Measurements from ENCODE around the gene SIGLEC10. TPM values are rescaled to one million over a fixed set of nuclear protein-coding genes. Genes with fewer than 3 reads are reported as not detected.
A peak's percentile ranks its signal among the peaks of the same experiment; 100 is the strongest.

The SIGLEC10 gene
- total and polyA plus RNA-seq, 9 of the 15 experiments (the other 6 are each of a cell fraction or from before 2014, with no cell fraction given): 0.10 to 1.8 (median 0.82) TPM

GRCh38 chr19:51366389-51367254 is 50.8 kb downstream of the SIGLEC10 start (continued):
- TF ChIP-seq, protein P1, sequence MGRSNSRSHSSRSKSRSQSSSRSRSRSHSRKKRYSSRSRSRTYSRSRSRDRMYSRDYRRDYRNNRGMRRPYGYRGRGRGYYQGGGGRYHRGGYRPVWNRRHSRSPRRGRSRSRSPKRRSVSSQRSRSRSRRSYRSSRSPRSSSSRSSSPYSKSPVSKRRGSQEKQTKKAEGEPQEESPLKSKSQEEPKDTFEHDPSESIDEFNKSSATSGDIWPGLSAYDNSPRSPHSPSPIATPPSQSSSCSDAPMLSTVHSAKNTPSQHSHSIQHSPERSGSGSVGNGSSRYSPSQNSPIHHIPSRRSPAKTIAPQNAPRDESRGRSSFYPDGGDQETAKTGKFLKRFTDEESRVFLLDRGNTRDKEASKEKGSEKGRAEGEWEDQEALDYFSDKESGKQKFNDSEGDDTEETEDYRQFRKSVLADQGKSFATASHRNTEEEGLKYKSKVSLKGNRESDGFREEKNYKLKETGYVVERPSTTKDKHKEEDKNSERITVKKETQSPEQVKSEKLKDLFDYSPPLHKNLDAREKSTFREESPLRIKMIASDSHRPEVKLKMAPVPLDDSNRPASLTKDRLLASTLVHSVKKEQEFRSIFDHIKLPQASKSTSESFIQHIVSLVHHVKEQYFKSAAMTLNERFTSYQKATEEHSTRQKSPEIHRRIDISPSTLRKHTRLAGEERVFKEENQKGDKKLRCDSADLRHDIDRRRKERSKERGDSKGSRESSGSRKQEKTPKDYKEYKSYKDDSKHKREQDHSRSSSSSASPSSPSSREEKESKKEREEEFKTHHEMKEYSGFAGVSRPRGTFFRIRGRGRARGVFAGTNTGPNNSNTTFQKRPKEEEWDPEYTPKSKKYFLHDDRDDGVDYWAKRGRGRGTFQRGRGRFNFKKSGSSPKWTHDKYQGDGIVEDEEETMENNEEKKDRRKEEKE (IDR thresholded peaks at IDR 0.05; ENCODE audit: borderline replicate concordance in 1 of 2, control insufficient read depth in 1 of 2, low read depth in 2 of 2, low read length in 1 of 2): no peak
- TF ChIP-seq RFX5 (IDR thresholded peaks at IDR 0.05; ENCODE audit: low read depth, low read length) (no peak), CXXC5 (CRISPR knock-in tag; IDR thresholded peaks at IDR 0.05) (no peak), MYNN (IDR thresholded peaks at IDR 0.05) (0 out of 2 replicates have a peak, but pooled peaks have one; percentile 30), MYNN (CRISPR knock-in tag; IDR thresholded peaks at IDR 0.05) (no peak), NRF1 (conservative IDR thresholded peaks at IDR 0.05 in 1 of 2, IDR thresholded peaks at IDR 0.05 in 1 of 2) (peak; percentile 89 to 90), ZNF316 (IDR thresholded peaks at IDR 0.05) (peak; percentile 26; the same call in 1 of the 2 replicates), TRIM24 (IDR thresholded peaks at IDR 0.05) (peak; percentile 8 to 62; a peak in 2 of 4 replicates), NCOA4 (IDR thresholded peaks at IDR 0.05; ENCODE audit: partially characterized antibody) (peak; percentile 14), POLR2AphosphoS5 (IDR thresholded peaks at IDR 0.05; ENCODE audit: control insufficient read depth, insufficient read depth, low read depth, low read length) (peak; percentile 94), PCBP1 (IDR thresholded peaks at IDR 0.05; ENCODE audit: low read depth, low read length, poor library complexity, severe bottlenecking) (no peak), KLF10 (CRISPR knock-in tag; IDR thresholded peaks at IDR 0.05) (no peak), FOXJ2 (tag; IDR thresholded peaks at IDR 0.05) (no peak), ZNF668 (CRISPR knock-in tag; IDR thresholded peaks at IDR 0.05) (no peak), THRAP3 (IDR thresholded peaks at IDR 0.05; ENCODE audit: borderline replicate concordance) (peak; percentile 92), XRCC4 (IDR thresholded peaks at IDR 0.05; ENCODE audit: extremely low read depth, insufficient read depth, insufficient read length) (no peak), KAT8 (IDR thresholded peaks at IDR 0.05; ENCODE audit: low read depth) (no peak), CREBBP (IDR thresholded peaks at IDR 0.05; ENCODE audit: low read depth, low read length) (no peak)
- TF ChIP-seq, protein P2, sequence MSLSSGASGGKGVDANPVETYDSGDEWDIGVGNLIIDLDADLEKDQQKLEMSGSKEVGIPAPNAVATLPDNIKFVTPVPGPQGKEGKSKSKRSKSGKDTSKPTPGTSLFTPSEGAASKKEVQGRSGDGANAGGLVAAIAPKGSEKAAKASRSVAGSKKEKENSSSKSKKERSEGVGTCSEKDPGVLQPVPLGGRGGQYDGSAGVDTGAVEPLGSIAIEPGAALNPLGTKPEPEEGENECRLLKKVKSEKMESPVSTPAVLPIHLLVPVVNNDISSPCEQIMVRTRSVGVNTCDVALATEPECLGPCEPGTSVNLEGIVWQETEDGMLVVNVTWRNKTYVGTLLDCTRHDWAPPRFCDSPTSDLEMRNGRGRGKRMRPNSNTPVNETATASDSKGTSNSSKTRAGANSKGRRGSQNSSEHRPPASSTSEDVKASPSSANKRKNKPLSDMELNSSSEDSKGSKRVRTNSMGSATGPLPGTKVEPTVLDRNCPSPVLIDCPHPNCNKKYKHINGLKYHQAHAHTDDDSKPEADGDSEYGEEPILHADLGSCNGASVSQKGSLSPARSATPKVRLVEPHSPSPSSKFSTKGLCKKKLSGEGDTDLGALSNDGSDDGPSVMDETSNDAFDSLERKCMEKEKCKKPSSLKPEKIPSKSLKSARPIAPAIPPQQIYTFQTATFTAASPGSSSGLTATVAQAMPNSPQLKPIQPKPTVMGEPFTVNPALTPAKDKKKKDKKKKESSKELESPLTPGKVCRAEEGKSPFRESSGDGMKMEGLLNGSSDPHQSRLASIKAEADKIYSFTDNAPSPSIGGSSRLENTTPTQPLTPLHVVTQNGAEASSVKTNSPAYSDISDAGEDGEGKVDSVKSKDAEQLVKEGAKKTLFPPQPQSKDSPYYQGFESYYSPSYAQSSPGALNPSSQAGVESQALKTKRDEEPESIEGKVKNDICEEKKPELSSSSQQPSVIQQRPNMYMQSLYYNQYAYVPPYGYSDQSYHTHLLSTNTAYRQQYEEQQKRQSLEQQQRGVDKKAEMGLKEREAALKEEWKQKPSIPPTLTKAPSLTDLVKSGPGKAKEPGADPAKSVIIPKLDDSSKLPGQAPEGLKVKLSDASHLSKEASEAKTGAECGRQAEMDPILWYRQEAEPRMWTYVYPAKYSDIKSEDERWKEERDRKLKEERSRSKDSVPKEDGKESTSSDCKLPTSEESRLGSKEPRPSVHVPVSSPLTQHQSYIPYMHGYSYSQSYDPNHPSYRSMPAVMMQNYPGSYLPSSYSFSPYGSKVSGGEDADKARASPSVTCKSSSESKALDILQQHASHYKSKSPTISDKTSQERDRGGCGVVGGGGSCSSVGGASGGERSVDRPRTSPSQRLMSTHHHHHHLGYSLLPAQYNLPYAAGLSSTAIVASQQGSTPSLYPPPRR (CRISPR knock-in tag; IDR thresholded peaks at IDR 0.05; ENCODE audit: borderline replicate concordance): 0 out of 2 replicates have a peak, but pooled peaks have one; percentile 29
- TF ChIP-seq, protein P3, sequence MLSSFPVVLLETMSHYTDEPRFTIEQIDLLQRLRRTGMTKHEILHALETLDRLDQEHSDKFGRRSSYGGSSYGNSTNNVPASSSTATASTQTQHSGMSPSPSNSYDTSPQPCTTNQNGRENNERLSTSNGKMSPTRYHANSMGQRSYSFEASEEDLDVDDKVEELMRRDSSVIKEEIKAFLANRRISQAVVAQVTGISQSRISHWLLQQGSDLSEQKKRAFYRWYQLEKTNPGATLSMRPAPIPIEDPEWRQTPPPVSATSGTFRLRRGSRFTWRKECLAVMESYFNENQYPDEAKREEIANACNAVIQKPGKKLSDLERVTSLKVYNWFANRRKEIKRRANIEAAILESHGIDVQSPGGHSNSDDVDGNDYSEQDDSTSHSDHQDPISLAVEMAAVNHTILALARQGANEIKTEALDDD (IDR thresholded peaks at IDR 0.05): no peak

All from K562 (cell line).